GM10847 (cell line): Measurements from ENCODE around the gene CD276.

Source experiments
- POLR2A ChIP-seq: IDR thresholded peaks from 2 replicates; pipeline ENCODE4 v1.6.1; 2011; ENCODE audit not compliant: insufficient read length; ENCODE audit errors: extremely low read depth

The CD276 gene

DNA sequence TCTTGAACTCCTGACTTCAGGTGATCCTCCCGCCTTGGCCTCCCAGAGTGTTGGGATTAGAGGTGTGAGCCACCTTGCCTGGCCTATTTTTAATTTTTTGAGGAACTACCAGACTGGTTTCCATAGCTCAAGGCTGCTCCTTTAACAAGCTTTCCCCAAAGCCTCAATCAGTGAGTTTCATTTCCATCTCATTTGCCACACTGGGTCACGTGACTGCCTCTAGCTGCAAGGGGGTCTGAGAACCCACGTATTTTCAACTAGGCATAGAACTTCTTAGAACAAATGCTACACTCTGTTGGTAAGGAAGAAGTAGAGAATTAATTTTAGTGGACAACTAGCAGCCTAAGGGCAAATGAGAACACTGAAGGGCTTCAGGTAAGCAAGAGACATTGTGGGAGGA lies 3.1 kb upstream of the CD276 start:
- no peak for TF ChIP-seq POLR2A

DNA sequence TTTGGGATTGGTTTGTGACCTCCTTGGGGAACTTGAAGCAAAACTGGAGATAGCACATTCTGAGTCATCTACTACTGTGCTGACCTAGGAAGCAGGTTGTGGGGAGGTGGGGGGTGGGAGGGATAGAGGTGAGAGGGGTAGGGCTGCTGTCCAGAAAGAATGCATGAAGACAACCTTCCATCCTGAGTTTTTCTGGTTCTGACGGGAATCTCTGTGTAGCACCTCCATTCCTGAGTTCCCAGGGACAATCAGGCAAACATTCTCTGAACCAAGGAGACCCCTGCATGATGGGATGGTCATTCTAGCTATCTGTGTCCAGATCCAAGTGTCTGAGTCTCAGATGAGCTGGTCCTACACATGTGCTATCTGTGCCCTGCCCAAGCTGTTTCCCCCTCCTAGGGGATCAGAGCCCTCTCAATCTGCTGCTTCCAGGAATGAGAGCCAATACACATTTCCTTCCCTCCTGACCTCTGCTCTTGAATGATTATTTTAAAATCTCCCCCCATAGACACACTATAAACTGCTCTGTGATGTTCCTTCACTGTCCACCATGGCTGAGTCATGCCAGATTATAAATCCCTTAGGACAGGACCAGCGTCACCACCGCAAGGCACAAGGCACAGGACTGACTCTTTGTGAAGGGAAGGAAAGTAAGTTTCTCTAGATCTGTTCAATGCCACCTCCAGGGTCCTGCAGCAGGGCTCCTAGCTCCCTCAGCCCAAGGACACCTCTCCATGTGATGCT lies 2.2 kb upstream of the CD276 start:
- TF ChIP-seq POLR2A: no peak

DNA sequence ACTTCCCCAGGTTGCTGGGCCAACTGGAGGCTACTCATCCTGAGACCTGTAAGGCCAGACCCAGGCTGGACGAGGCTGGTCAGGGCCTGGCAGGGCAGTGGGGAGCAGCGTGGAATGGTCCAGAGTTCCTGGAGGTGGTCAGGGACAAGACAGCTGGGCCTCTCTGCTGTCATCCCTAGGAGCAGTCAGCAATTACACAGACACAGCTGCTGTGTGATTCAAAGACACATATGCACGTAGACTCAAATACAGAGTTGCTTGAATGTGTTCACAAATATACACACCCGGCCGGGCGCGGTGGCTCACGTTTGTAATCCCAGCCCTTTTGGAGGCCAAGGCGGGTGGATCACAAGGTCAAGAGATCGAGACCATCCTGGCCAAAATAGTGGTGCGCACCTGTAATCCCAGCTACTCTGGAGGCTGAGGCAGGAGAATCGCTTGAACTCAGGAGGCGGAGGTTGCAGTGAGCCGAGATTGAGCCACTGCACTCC lies 1.5 kb upstream of the CD276 start:
- no peak for TF ChIP-seq POLR2A

DNA sequence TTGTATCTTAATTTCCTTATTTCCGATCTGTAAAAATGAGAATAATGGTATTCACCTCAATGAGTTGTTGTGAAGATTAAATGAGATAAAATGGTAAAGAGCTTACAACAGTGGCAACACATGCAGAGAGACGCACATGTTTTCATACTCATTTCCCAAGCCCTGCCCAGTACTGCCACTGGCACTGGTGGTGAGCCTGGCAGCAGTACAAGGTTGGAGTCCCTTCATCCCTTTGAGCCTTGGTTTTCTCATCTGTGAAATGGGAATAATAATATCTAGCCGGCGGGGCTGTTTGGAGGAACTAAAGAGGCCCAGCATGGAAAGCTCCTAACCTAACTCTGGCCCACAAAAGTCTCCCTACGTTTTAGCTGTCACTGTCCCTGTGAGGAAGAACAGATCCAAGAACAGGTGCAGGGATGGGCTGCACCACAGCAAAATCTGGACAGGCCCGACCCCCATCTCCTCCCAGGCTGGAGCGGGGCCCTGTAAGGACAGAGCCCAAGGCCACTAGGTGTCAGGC lies 866 bp upstream of the CD276 start:
- TF ChIP-seq POLR2A: no peak

DNA sequence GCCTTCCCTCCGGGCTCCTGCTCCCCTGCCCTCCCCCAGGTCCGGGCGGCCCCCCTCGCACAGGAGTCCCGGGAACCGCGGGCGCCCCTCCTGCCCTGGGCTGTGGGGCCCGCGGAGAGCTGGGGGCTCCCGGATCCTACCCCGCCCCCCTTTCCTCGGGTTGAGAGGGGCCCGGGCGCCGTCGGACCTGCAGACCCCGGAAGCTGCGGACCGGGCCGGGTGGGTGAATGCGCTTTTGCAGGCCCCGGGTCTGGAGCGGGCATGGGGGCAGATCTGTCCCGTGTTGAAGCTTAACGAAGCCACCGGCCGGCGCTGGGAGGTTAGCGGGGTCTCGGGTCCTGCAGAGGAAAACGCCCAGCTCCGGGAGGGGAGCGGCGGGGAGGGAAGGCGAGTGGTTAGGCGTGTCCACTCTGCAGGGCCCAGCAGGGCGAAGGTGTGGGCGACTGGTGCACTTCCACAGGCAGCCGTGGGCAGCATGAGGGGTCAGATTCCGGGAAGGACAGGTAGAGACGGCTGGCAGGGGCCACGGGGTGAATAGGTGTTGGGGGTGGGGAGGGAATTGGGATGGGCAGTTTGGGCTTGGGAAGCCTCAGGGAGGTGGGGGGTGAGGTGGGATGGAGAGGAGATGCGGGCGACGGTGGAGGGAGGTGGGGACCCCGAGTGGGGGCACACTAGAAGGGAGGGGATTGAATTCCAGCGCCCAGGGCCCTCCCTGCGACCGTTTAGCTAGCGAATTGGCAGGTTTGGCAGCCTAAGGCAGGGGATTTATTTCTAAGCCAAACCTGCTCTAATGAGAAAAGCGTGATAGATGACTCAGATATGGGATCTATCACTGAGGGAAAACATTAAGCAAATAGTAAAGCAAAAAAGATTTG lies 635 bp downstream of the CD276 start:
- TF ChIP-seq POLR2A: no peak

DNA sequence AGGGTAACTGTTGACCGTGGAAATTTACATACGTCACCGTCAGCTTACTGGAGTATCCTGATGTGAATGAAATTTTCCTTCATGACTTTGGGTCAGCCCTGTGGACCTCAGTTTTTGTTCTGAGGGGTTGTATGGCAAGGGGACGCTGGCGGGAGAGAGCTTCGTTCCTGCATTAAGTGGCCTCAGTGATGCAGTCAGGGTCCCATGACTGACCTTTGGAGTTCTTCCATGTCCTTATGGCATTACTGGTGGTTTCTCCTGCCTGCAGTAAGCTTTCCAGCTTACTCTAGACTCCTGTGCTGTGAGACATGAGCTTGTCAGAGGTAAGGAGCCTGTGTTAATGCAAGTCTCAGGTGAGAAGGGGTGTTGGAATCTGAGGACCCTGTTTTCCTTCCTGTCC lies 1.8 kb downstream of the CD276 start:
- TF ChIP-seq POLR2A: no peak

DNA sequence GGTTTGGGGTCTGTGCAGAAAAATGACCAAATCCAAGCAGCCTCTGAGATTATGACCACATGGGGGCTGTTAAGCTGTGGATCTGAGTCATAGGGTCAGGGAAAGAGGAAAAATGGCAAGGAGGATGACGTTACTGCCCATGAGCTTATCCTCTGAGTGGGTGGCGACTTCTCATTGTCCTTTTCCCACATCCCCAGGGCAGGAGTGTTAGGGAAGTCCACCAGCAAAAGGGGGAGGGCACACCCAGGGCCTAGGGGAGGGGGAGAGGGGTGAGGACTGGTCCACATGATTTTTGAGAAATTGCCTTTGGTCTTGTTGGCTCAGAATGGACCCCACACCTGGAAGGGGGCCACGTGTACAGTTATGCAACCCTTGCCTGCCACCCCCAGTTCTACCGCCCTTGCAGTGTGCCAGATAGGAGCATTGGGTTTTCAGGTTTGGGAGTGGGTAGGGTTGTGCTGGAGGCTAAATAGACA lies 2.6 kb downstream of the CD276 start:
- no peak for TF ChIP-seq POLR2A

DNA sequence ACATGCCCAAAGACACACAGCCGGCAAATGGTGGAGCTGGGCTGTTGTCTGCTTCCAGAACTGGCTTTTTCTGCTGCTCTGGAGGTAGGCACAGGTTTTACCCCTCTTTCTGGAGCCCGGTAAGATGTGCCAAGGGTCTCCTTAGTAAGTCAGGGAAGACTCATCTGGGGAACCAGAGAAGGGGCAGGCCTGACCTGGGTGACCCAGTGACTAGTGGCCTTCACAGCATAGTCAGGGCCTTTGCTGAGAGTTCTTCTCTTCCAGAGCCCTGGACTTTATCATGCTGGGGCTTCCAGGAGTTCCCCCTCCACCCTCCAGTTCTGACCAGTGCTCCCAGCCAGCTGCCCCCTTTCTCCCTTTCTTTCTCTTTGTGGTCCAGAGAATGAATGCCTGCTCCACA lies 3.2 kb downstream of the CD276 start:
- no peak for TF ChIP-seq POLR2A

DNA sequence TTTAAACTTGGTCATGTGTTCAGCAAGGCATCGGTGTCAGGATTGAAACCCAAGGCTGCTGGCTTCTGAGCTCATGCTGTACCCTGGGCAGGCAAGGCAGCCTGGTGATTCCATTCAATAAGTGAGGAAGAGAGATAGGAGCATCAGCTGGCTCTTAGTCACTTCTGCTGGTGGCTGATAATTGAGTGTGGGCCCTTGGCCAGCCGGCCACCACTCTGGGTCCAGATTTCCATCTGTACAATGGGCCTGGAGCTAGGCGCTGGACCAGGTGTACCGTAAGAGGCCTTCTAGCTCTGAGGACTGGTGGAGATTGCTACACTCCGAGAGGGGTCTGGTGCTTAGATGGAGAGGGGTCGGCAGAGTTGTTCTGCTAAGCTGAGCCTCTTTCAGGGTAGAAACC lies 4.3 kb downstream of the CD276 start:
- no peak for TF ChIP-seq POLR2A

DNA sequence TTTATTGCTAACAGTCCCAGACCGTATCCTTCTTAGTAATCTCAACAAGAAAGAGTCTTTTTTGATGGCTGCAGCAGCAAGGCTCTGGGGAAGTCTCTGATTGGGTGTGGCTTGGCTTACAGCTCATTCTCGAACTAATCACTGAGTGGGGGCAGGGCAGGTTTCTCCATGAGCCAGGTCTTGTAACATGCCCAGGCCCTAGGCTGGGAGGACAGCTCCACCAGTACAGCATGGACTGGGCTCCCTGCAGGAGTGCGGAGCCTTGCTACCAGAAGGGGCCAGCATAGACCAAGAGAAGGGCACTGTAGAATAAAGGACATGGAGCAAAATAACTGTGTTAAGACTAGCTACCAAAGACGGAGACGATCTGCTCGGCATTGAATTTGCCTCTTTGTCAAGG lies 7.2 kb downstream of the CD276 start:
- no peak for TF ChIP-seq POLR2A

DNA sequence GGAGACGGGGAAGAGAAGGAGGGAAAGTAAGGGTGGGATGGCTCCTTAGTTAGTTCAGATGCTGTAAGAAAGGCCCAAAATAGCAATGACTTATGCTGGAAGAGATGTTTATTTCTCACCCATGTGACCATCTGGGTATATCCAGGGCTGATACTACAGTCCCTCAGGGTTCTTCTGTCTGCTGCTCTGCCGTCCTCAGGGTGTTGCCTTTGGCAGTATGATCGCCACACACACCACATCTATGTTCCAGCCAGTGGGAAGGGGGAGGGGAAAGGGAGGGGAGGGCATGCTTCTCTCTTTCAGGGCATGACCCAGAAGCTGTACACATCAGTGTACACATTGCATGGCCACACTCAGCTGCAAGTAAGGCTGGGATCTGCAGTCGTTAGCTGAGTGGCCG lies 10.2 kb downstream of the CD276 start:
- no peak for TF ChIP-seq POLR2A

DNA sequence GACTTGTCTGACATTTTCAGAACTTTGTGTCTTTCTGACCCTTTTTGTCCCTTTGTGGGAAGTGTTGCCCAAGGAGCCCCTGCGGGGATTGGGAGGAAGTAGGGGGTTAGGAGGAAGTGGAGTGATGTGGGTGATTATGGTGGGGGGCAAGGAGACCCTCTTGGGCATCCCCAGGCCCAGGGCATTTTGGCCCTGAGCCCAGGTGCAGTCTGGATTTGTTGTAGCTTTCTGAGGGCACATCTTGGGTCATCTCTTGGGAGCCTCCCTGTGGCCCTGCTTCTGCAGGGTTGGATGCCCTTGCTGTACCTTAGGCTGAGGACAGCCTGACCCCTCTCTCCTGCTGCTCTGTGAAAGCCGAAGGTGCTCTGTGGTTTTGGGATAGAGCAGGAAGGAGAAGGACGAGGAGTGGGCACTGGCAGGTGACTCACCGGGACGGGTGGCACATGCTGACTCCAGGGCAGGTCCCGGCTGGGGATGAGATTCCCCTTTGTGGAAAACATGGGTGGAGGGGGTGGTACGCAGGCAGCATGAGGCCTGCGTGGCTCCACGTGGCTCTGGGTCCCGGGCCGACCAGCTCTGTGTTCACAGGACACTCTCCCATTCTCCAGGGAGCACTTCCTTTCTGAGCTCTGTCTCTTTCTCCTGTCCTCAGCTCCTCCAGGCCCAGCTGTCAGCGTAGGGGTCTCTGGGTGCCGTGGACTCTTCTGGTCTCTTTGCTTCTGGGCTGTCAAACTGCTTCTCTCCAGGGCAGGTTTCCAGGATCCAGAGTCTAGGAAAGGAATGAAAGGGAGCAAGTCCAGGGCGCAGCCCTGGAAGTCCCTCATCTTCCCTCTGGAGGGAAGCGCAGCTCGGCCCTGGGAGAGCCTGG lies 11.8 kb downstream of the CD276 start:
- TF ChIP-seq POLR2A: no peak

DNA sequence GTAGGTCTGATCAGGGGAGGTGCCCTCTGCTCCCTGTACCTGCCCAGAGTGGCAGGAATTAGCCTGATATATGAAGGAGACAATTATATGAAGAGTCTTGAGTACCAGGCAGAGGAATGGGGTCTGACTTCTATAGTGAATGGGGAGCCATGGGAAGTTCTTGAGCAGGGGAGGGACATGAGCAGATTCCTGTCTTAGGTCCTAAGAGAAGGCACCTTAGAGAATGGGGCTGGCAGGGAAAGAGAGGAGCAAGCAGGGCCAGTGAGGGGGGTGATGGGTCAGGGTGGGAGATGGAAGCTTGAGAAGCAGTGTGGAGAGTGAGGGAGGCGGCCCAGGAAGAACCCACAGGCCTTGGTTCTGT lies 12.4 kb downstream of the CD276 start:
- TF ChIP-seq POLR2A: no peak

DNA sequence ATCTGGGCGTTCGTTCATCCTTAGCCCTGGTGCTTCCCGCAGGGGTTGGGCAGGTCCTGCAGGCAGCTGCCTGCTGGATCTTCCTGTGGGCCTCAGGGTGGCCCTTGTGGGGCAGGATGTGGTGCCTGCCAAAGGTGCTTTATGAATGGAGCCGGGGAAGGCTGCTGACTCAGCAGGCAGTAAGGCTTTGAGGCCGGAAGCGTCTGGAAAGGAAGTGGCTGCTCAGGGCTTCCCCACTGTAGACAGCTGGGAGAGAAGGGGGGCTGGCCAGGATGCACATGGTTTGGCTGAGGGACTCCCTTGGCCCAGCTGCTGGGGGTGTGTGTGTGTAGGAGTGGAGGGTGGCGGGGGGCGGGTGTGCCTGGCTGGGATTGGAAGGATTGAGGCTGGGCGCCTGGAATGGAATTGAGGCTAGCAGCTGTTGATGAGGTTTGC lies 12.9 kb downstream of the CD276 start:
- TF ChIP-seq POLR2A: no peak
